Activated CD4-positive, alpha-beta T cell treated with anti-CD3 and anti-CD28 coated beads for 1 hour (primary cell): Measurements from ENCODE around the gene ROCK2.
"Not testable (repeated sequence)": the region's sequence is repeated elsewhere in the genome, so short reads cannot be mapped to it uniquely, and the experiment has no call there.

Experiments used
- DNase-seq: peaks from one replicate; pipeline ENCODE4 v3.0.0-alpha.2; 2020

ROCK2 gene

GRCh38 chr2:11305958-11306357, 38.5 kb downstream of the ROCK2 start:
- no peak for DNase-seq

GRCh38 chr2:11305338-11305737, 39.1 kb downstream of the ROCK2 start:
- DNase-seq = no peak

DNA sequence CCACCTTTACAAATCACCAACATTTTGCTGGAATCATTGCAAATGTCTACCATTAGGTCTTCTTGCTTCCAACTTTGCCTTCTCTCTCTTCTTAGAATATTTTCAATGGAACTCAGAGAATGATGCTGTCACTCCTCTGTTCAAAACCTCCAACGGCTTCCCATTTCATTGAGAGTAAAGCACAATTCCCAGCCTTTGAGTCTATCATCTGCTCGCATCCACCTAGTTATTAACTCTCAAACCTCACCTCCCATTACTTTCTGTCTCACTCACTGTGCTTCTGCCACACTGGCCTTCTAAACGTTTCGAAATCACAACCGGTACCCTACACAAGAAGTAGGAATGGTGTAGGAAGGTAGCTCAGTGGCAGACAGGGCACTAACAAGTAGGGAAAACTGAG, 40.0 kb downstream of the ROCK2 start:
- DNase-seq = no peak

GRCh38 chr2:11303290-11304013, 41.0 kb downstream of the ROCK2 start:
- DNase-seq = no peak

DNA sequence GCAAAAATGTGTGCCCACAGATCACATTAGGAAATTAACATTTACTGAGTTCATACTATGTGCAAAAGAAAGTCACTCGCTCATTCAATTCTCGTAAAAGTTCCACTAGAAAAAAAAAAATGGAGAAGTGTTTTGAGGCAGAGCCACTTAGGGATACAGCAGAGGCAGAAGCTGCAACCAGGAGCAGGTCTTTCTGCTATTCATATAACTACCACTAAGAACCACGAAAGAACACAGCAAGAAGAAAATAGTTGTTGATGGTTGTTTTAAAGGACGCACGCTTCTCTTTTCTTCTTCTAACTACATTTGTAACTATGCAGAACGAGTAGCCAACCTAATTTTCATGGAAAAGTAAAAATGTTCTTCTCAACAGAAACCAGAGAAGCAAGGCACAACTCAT, 45.0 kb downstream of the ROCK2 start:
- no peak for DNase-seq

DNA sequence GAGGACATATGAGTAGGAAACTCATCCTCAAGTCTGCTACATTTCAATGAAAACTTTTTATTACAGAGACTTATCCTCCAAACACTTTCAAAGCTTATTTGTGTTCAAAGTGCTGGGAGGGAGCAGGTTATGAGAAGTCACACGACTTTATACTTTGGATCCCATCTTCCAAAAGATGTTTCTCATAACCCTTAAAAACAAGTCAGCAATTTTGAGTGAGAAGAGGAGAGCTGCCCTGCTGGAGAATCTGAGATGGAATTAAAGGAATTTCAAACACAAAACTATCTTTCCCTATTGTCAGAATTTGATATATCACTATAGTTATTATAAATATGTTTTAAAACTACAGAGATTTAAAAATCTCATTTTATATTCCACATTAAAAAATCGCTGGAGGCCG, 45.8 kb downstream of the ROCK2 start:
- DNase-seq = no peak

GRCh38 chr2:11296401-11296800, 48.0 kb downstream of the ROCK2 start:
- no peak for DNase-seq

- DNase-seq = no peak
Measured at GRCh38 chr2:11292464-11293255, 51.8 kb downstream of the ROCK2 start.

DNA sequence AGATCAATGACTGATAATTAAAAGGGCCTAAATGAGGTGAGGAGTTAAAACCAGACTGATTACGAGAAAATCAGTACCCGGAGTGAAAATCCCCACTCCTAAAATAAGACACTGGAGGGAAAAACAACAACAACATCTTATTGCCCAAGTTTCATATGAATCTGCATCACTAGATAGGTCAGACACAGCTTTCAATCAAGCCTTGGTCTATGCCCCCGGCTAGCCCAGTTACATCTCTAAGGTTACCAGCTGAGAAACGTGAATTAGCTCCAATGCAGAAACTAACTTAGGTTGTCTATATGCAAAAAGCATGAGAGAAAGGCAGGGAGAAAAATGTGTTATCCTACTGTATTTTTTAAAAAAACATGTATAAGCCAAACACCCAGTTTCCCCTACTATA, 53.7 kb downstream of the ROCK2 start:
- no peak for DNase-seq

DNA sequence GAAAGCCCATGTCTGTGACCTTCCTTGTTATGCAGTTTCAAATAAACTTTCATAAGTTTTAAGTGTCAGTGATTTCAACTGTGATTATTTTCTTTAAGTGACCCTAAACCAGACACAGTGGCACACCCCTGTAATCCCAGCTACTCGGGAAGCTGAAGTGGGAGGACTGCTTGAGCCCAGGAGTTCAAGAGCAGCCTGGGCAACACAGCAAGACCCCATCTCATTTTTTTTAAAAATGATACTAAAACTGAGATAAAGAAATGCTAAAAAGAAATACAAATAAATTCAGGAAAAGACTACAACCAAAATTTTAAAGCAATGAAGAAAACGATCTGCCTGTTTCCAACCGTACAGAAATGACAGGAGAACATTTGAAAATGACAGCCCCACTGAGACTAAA, 54.2 kb downstream of the ROCK2 start:
- no peak for DNase-seq

GRCh38 chr2:11288431-11288830, 56.0 kb downstream of the ROCK2 start:
- DNase-seq = no peak

- no peak for DNase-seq
Measured at GRCh38 chr2:11286749-11287148, 57.7 kb downstream of the ROCK2 start.

- no peak for DNase-seq
Measured at GRCh38 chr2:11286323-11286722, 58.1 kb downstream of the ROCK2 start.

DNA sequence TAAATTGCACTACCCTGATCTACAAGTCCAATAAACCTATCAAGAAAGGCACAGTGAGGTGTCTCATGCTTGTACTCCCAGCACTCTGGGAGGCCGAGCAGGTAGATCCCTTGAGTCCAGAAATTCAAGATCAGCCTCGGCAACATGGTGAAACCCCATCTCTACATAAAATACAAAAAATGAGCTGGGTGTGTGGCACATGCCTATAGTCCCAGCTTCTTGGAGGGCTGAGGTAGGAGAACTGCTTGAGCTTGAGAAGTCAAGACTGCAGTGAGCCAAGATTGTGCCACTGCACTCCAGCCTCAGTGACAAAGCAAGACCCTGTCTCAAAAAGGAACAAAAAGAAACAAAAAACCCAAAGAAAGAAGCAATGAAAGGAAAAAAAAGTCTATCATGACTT, 58.9 kb downstream of the ROCK2 start:
- DNase-seq = no peak

DNA sequence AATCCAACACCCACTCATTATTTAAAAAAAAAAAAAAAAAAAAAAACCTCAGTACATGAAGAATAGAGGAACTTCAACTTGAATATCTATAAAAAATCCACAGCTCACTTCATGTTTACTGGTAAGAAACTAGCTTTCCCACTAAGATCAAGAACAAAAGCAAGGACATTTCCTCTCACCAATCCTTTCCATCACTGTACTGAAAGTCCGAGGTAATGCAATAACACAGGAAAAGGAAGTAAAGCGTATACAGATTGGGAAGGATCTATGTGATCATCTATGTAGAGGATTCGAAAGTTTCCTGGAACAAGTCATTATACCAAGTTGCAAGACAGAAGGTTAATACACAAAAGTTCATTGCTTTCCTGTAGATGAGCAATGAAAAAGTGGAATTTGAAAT, 63.2 kb downstream of the ROCK2 start:
- no peak for DNase-seq

GRCh38 chr2:11280713-11281112, 63.7 kb downstream of the ROCK2 start:
- no peak for DNase-seq

- no peak for DNase-seq
Measured at GRCh38 chr2:11279398-11279797, 65.0 kb downstream of the ROCK2 start.

GRCh38 chr2:11278219-11278618, 66.2 kb downstream of the ROCK2 start:
- DNase-seq = no peak

DNA sequence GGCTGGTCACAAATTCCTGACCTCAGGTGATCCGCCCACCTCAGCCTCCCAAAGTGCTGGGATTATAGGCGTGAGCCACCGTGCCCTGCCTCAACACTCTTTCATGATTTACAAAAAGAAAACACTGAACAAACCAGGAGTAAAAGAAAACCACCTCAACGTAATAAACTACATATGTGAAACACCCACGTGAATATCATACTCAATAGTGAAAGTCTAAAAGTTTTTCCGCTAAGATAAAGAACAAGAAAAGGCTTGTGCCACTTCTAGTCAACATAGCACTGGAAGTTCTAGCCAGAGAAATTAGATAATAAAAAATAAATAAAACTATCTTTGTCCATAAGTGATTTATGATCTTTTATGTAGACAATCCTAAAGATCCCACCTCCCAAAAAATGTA, 68.5 kb downstream of the ROCK2 start:
- no peak for DNase-seq

GRCh38 chr2:11270891-11271290, 73.5 kb downstream of the ROCK2 start:
- no peak for DNase-seq

DNA sequence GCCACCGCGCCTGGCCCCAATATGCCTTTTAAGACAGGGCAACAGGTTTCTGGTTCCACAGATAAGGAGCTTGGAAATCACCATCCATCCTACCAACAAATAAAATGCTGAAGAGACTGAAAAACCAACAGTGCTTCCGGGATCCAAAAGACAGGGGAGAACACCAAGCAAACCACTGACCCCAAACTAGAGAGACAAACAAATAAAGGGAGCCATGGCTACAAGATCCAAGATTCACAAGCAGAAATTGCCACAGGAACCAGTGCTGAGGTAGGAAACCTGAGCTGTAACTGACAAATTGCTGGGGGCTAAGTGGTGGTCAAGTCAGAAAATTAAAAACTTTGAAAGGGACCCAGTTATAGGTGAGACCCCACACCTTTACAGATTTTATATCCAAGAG, 76.5 kb downstream of the ROCK2 start:
- no peak for DNase-seq

GRCh38 chr2:11264818-11265217, 79.6 kb downstream of the ROCK2 start:
- DNase-seq = no peak

DNA sequence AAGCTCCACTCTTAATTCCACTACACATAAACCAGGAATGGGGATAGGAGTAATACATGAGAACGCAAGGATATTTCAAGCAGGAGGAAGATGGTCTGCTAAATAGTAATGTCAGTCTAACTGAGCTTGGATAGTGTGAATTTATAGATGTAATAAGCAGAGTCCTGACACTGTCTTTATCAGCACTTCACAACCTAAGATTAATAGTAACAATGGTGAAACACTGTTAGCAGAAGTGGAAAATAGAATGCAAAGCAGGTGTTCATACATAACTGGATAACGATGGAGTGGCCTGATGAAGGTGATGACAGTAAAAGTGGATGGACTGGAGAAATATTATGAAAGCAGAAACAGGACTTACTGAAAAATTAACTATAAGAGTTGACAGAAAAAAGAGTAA, 80.4 kb downstream of the ROCK2 start:
- DNase-seq = no peak

DNA sequence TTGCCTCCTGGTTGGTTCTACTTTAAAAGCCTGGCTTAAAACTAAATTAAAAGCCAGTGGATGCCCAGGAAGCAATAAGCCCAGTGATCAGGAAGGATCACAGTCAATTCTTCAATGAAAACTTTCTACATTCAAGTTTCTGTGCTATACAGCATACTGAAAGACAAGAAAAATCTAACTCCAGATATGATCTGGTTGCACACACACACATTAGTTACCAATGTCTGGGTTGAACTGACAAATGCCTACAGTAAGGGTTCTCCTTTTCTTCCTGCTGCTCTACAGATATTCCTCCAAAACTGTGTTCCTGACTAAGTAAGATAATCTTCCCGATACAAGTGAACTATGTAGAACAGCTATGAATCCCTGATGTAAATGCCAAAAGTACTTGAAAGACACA, 81.3 kb downstream of the ROCK2 start:
- no peak for DNase-seq

- DNase-seq = not testable (repeated sequence)
Measured at GRCh38 chr2:11262438-11262837, 82.0 kb downstream of the ROCK2 start.
